Endometrial microvascular endothelial cells (primary cell): Measurements from ENCODE around the gene MPZ. TPM values are rescaled to one million over a fixed set of nuclear protein-coding genes. Genes with fewer than 3 reads are reported as not detected.

Experiments used
- in situ Hi-C: cut with HindIII; loops from 2 replicates; pipeline ENCODE4 v1.10.0; 2017; ENCODE audit warnings: low sequenced_read_pairs, low pct_unique_long_range_greater_than_20kb; ENCODE audit errors: inconsistent ontology term
- total RNA-seq: library from RNA; depleted of rRNA; stranded (reverse); fragments of >200 nt; gene quantifications from one replicate; pipeline ENCODE4 v1.2.3, GENCODE V29; 2015; ENCODE audit errors: inconsistent ontology term

Gene MPZ
- total RNA-seq, 1 donor from 2014 or later: 0.93 TPM

- in situ Hi-C loops: loop anchor here (10.0 kb wide), 1 partner anchor 69 kb away; no protein-coding TSS in a partner anchor
Measured at GRCh38 chr1:161305867-161306519, 3.8 kb downstream of the MPZ start.

- in situ Hi-C loops: loop anchor here (10.0 kb wide), 1 partner anchor 70 kb away; no protein-coding TSS in a partner anchor
Measured at GRCh38 chr1:161304927-161305866, 4.6 kb downstream of the MPZ start.

GRCh38 chr1:161300478-161300877 is 9.3 kb downstream of the MPZ start:
- in situ Hi-C loops: loop anchor here (10.0 kb wide), 1 partner anchor 74 kb away; no protein-coding TSS in a partner anchor

- in situ Hi-C loops: no loop called here
Measured at GRCh38 chr1:161299347-161299746, 10.4 kb downstream of the MPZ start.

GRCh38 chr1:161298116-161298515 is 11.7 kb downstream of the MPZ start:
- in situ Hi-C loops: no loop called here

- in situ Hi-C loops: no loop called here
Measured at GRCh38 chr1:161297415-161297814, 12.4 kb downstream of the MPZ start.

- in situ Hi-C loops: no loop called here
Measured at GRCh38 chr1:161290779-161291178, 19.0 kb downstream of the MPZ start.

- in situ Hi-C loops: no loop called here
Measured at GRCh38 chr1:161287482-161288054, 22.2 kb downstream of the MPZ start.

GRCh38 chr1:161285521-161285920 is 24.2 kb downstream of the MPZ start:
- in situ Hi-C loops: no loop called here

GRCh38 chr1:161285113-161285512 is 24.7 kb downstream of the MPZ start:
- in situ Hi-C loops: no loop called here

- in situ Hi-C loops: no loop called here
Measured at GRCh38 chr1:161282991-161283390, 26.8 kb downstream of the MPZ start.

- in situ Hi-C loops: no loop called here
Measured at GRCh38 chr1:161274874-161275273, 34.9 kb downstream of the MPZ start.

- in situ Hi-C loops: no loop called here
Measured at GRCh38 chr1:161273402-161273801, 36.4 kb downstream of the MPZ start.

GRCh38 chr1:161267321-161267720 is 42.4 kb downstream of the MPZ start:
- in situ Hi-C loops: no loop called here

GRCh38 chr1:161266836-161267235 is 42.9 kb downstream of the MPZ start:
- in situ Hi-C loops: no loop called here

- in situ Hi-C loops: no loop called here
Measured at GRCh38 chr1:161266202-161266601, 43.6 kb downstream of the MPZ start.

GRCh38 chr1:161265305-161265704 is 44.5 kb downstream of the MPZ start:
- in situ Hi-C loops: no loop called here

GRCh38 chr1:161261261-161262235 is 48.2 kb downstream of the MPZ start:
- in situ Hi-C loops: no loop called here
